ENCODE data around the gene AGBL3.

- no peak for TF ChIP-seq CTCF (IDR thresholded peaks at IDR 0.05)
- no peak for TF ChIP-seq POLR2A (IDR thresholded peaks at IDR 0.05)
Observed at GRCh38 chr7:134948736-134949135, 37.6 kb upstream of the AGBL3 start.

Measured in transverse colon (tissue), 3 donors.